ENCODE measurements around the gene ORC5. TPM values are rescaled to one million over a fixed set of nuclear protein-coding genes. Genes with fewer than 3 reads are reported as not detected.

ORC5 gene
- total and polyA plus RNA-seq, 9 donors: 11.9 to 21.5 (median 16.1) TPM

- Histone ChIP-seq H3K4me3 (no peak overlapping the region), H3K36me3 (no peaks in the 10 kb centered on the region), H3K4me1 (ENCODE audit: insufficient read depth) (no peaks in the 10 kb centered on the region), H3K9me3 (no peaks in the 10 kb centered on the region), H3K27me3 (no peaks in the 10 kb centered on the region), H3K27ac (no peak overlapping the region)
- intact Hi-C loops (cut with DNase I): no loop called here
- no peak for TF ChIP-seq POLR2A (IDR thresholded peaks at IDR 0.05)
- TF ChIP-seq, protein P1, sequence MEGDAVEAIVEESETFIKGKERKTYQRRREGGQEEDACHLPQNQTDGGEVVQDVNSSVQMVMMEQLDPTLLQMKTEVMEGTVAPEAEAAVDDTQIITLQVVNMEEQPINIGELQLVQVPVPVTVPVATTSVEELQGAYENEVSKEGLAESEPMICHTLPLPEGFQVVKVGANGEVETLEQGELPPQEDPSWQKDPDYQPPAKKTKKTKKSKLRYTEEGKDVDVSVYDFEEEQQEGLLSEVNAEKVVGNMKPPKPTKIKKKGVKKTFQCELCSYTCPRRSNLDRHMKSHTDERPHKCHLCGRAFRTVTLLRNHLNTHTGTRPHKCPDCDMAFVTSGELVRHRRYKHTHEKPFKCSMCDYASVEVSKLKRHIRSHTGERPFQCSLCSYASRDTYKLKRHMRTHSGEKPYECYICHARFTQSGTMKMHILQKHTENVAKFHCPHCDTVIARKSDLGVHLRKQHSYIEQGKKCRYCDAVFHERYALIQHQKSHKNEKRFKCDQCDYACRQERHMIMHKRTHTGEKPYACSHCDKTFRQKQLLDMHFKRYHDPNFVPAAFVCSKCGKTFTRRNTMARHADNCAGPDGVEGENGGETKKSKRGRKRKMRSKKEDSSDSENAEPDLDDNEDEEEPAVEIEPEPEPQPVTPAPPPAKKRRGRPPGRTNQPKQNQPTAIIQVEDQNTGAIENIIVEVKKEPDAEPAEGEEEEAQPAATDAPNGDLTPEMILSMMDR (IDR thresholded peaks at IDR 0.05): no peak
- no peak for TF ChIP-seq EP300 (IDR thresholded peaks at IDR 0.05)
- no peak for DNase-seq
Observed at GRCh38 chr7:104133238-104133637, 74.6 kb downstream of the ORC5 start.

- no peak for DNase-seq
- Histone ChIP-seq H3K9me3 (no peaks in the 10 kb centered on the region), H3K27me3 (no peaks in the 10 kb centered on the region), H3K4me3 (no peak overlapping the region), H3K4me1 (ENCODE audit: insufficient read depth) (no peaks in the 10 kb centered on the region), H3K36me3 (no peaks in the 10 kb centered on the region), H3K27ac (no peak overlapping the region)
- TF ChIP-seq POLR2A (IDR thresholded peaks at IDR 0.05) (no peak), EP300 (IDR thresholded peaks at IDR 0.05) (no peak)
- TF ChIP-seq, protein P1 (IDR thresholded peaks at IDR 0.05): no peak
- intact Hi-C loops (cut with DNase I): no loop called here
- WGBS, 3 donors: 96 to 99% (median 98%) methylated on average over 4 of the region's 4 CpGs
Observed at GRCh38 chr7:104130726-104131125, 77.1 kb downstream of the ORC5 start.

DNA sequence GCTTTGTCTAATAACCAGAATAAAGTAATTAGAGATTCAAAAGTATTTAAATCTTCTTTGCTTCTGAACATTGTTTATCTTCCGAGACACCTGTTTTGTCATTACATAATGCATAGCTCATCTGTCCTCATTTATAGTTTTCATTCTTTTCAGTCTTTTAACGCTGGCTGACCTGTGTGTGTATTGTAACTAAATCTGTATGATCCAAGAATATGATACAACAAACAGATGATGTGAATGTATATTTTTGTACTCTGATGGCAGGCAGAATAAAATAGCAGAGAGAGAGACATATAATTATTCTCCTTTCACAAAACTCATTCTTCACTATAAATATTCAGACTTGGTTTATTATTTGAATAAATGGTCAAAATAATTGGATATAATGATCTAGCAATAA lies 80.6 kb downstream of the ORC5 start:
- H3K27me3 ChIP-seq: no peaks in the 10 kb centered on the region
- DNase-seq: no peak
- H3K9me3 ChIP-seq: no peaks in the 10 kb centered on the region
- no peak overlapping the region for H3K4me3 ChIP-seq
- 30 to 59% (median 33%) methylated on average over 2 of the region's 2 CpGs for WGBS, 3 donors
- no peaks in the 10 kb centered on the region for H3K36me3 ChIP-seq
- intact Hi-C loops (cut with DNase I): no loop called here
- no peaks in the 10 kb centered on the region for H3K4me1 ChIP-seq (ENCODE audit: insufficient read depth)
- no peak overlapping the region for H3K27ac ChIP-seq
- TF ChIP-seq POLR2A (IDR thresholded peaks at IDR 0.05) (no peak), EP300 (IDR thresholded peaks at IDR 0.05) (no peak)
- TF ChIP-seq, protein P1 (IDR thresholded peaks at IDR 0.05): no peak

- no peak for DNase-seq
Observed at GRCh38 chr7:104126411-104126841, 81.4 kb downstream of the ORC5 start.

More at GRCh38 chr7:104126411-104126841, 81.4 kb downstream of the ORC5 start:
- Histone ChIP-seq H3K4me3 (no peak overlapping the region), H3K36me3 (no peaks in the 10 kb centered on the region), H3K9me3 (no peaks in the 10 kb centered on the region), H3K27me3 (no peaks in the 10 kb centered on the region), H3K4me1 (ENCODE audit: insufficient read depth) (no peaks in the 10 kb centered on the region), H3K27ac (no peak overlapping the region)
- WGBS, 3 donors: 23 to 44% (median 27%) methylated on average over 4 of the region's 4 CpGs
- intact Hi-C loops (cut with DNase I): no loop called here
- TF ChIP-seq, protein P1 (IDR thresholded peaks at IDR 0.05): no peak

All from ovary (tissue), 9 donors.